GM19395 (cell line): ENCODE measurements around the gene TCF7L2.

Experiments
- ATAC-seq: cut with Tn5 transposase; IDR thresholded peaks from one replicate; pipeline ENCODE4 v1.9.1; 2021; ENCODE audit warnings: mild to moderate bottlenecking, moderate library complexity; ENCODE audit not compliant: unreplicated experiment

TCF7L2 gene

DNA sequence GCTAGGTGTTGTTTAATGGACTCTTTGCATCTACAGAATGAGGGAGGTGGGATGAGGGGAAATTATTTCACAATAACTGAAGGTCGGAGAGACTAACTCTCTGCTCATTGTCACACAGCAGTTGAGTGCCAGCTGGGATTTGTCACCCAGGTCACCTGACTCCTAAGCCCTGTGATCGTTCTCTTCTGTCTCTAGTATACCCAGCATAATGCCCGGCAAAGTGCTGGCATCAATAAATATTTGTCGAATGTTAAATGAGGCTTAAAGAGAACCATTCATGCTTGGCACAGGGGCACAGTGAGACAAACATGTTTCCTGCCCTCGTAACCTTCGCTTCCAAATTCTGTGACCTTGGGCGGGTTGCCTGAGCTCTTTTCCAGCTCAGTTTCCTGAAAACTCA is 70.8 kb downstream of the TCF7L2 start:
- no peak for ATAC-seq

DNA sequence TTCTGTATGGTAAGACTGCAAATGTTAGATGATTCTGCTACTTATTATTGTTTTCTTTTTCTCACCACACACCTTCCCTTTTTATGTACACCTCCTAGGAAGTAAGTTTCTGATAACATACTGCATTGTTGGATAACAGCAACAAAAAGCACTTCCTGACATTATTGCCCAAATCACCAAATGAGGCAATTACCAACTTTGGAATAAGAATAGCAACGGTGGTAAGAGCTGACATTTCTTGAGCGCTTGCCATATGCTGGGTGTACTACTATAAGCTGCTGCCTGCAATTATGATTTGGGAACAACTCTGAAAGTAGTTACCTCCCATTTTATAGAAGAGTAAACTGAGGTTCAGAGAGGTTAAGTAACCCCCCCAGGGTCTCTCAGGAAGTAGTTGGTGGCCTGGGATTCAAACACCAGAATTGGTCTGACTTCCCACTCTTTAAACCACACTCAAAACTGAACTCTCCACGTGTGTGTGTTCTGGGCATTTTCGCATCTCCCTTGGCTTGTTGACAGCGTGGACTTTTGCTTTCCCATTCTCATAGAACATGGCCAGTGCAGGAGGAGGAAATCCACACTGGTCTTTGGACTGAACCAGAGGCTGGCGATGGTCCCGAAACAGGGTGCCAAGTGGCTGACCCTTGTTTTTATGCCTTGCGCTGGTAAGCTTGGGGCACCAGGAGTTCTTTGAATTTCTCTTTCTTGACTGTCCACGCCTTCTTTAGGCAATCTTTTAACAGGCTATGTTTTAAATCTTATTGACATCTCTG is 71.4 kb downstream of the TCF7L2 start:
- no peak for ATAC-seq

- ATAC-seq = no peak
These were observed 72.2 kb downstream of the TCF7L2 start for GRCh38 chr10:113022265-113022664.

DNA sequence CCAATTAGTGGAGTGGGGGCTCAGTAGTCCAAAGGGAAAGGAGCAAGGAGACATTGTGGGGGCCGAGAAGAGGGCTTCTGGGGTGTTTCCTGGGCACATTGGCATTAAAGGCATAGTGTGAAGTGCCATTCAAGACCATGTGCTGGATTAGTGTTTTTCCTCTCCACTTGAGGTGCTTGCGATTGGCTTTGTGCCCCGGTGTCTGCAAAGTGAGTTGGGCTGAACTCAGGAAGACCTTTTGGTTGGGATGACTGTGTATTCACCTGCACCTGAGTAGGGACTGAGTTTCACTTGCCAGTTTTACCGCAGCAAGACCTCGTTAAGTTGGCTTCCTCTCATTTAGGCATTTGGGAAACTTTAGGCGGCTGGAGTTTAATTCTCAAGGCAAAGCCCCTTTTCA is 73.0 kb downstream of the TCF7L2 start:
- ATAC-seq = no peak

DNA sequence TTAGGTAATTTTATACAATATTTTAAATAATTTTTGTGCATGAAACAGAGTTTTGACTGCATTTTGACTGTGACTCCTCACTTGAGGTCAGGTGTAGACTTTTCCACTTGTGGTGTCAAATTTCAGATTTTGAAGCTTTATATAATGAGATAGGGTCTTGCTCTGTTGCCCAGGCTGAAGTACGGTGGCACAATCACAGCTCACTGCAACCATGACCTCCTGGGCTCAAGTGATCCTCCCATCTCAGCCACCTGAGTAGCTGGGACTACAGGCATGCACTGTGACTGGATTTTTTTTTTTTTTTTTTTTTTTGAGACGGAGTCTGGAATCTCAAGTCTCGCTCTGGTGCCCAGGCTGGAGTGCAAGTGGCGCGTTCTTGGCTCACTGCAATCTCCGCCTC is 74.9 kb downstream of the TCF7L2 start:
- no peak for ATAC-seq

DNA sequence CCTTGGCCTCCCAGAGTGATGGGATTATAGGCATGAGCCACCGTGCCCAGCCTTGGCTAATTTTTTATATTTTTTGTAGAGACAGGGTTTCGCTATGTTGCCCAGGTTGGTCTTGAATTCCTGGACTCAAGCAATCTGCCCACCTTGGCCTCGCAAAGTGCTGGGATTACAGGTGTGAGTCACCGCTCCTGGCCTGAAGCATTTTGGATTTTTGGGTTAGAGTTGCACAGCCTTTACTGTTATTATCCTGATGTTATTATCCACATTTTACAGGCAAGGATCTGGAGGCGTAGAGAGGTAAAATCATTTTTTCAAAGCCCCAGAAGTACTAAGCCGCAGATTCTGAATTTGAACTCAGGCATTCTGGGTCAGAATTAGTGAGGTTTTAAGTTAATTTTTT is 75.4 kb downstream of the TCF7L2 start:
- no peak for ATAC-seq

DNA sequence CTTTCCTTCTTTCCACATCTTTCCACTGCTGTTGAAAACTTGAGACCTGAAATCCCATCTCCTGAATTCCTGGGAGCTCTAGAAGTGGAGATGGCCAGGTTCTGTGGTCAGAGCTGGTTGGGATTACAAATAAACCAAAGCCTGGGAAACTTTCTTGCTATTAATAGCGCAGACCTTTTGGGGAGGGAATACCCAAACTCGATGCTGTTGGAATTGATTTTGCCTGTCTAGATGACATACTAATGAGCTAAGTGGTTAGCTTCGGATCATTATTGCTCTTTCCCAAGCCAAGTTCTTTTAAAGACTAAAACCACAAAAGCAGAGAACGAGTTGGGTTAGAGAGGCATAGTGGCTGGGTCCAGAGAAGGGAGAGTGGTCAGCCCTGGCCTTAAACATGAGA is 76.6 kb downstream of the TCF7L2 start:
- ATAC-seq = no peak

- ATAC-seq = no peak
These were observed 77.2 kb downstream of the TCF7L2 start for GRCh38 chr10:113027230-113027573.

GRCh38 chr10:113027574-113028455 is 77.8 kb downstream of the TCF7L2 start:
- no peak for ATAC-seq

GRCh38 chr10:113028456-113029440 is 78.7 kb downstream of the TCF7L2 start:
- no peak for ATAC-seq

DNA sequence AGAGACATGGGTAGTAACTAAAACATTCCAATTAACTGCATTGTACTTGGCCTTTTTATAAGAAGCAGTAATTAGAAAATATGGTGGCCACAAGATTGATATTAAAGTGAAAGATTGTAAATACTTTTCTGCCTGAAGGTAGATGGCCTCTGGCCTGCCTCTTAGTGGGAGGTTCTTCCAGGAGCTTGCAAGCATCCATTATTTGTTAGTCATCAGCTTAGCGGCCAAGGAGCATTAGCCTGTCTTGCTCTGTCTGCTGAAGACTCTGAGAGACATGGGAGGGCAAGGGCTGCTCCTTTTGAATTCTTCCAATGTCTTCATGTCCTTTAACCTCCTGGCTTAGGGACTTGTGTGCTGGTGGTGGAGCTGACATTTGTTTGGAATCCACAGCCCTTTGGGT is 80.4 kb downstream of the TCF7L2 start:
- no peak for ATAC-seq

DNA sequence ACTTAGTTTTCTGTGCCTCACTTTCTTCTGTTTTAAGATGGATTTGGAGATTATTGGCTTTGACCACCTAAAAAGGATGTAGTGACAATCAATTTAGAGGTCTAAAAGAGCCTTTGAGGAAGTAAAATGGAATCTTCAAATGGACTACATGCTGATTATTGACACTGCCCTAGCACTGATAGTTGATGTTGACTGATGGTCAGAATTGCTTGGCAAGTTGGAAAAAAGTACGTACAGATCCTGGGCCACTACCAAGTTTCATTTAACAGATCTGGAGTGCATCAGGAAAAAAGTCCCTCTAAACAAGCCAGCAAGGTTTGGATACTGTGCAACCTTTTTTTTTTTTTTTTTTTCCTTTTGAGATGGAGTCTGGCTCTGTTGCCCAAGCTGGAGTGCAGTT is 81.1 kb downstream of the TCF7L2 start:
- ATAC-seq = no peak

- ATAC-seq = no peak
These were observed 83.9 kb downstream of the TCF7L2 start for GRCh38 chr10:113033991-113034390.

DNA sequence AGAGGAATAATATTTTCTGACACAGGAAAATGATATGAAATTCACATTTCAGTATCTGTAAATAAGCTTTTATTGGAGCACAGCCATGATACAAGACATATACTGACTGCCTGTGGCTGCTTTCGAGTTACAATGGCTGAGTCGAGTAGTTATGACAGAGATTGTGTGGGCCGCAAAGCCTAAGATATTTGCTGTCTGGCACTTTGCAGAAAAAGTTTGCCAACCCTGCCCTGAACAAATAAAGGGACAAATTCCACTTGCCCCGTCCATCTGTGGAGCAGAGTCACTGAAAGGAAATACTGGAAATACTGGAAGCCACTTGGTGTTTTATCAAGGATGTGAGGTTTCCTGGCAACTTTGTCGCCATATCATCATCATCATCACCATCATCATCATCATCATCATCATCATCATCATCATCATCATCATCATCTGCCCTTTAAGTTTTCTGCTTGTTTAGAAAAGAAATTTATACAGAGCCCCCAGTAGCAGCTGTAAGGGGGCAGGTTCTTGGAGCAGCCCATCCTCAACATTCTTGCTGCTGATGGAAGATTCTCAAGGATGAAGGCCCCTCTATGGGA is 85.8 kb downstream of the TCF7L2 start:
- no peak for ATAC-seq

GRCh38 chr10:113036619-113037018 is 86.6 kb downstream of the TCF7L2 start:
- ATAC-seq = no peak

GRCh38 chr10:113037218-113037617 is 87.2 kb downstream of the TCF7L2 start:
- no peak for ATAC-seq

- no peak for ATAC-seq
These were observed 88.1 kb downstream of the TCF7L2 start for GRCh38 chr10:113038183-113038582.

DNA sequence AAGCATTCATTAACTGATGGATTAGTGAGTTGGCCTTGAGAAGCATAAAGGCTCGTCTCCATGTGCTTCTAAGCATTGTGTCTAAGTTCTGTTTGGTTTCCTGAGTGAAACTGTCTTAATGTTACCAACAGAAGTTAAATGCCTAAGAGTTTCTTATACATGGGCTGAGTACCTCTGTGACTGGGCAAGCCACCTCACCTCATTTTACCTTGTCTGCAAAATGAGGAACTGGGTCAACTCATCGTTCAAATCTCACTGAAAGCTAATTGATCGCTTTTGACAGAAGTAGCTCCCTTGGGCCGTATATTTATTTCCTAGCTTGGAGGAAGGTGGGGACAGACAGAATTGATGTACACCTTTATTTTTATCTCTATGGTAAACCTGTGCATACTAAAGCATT is 88.9 kb downstream of the TCF7L2 start:
- no peak for ATAC-seq

- ATAC-seq = no peak
These were observed 91.3 kb downstream of the TCF7L2 start for GRCh38 chr10:113041324-113041723.

DNA sequence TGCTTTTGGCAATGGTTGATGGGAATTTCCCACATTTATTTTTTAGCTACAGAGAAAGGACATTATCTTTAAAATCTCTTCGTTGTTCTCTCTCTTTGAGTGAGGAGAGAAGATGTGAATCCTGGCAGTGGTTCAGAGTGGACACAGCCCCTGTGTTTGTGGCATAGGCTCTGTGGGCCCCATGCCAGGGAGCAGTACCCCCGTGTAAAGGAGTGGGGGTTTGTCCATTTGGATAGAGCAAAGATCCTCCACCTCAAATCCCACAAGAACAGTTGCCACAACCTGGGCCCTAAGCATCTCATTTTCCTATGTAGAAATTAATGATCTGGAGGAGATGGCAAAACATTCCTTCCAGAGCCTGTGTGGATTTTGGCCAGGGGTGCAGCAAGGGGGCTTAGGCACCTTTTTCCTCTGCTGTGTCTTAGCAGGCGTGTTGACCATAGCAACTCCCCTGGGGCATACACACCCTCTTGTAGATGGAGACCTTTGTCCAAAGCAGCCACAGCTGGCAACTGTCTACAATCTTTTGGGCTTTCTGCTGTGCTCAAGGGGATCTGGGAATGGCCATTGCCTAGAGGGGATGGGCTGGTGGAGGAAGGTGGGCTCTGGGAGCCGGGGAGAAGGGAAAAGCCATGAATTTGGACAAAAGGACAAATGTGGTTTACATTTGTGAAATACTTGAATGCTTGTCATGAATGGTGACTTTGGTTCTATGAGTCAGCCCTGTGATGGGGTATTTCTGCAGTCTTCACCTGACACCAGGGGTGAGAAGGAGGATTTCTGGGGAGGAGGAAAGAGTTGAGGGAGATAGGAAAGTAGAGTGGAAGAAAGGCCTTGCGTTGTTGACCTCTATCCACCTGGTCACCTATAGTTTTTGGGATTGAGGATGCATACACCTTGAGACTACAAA is 92.0 kb downstream of the TCF7L2 start:
- no peak for ATAC-seq
